OCI-LY7 (cell line): Measurements from ENCODE around the gene DPEP3.

Experiments
- CTCF ChIP-seq: fragments of 200-600 bp; sonication (generic); conservative IDR thresholded peaks from 2 replicates; pipeline ENCODE4 v1.5.1; 2014; ENCODE audit warnings: mild to moderate bottlenecking, antibody characterized with exemption, low read length, moderate library complexity, mixed read lengths
- EZH2phosphoT487 ChIP-seq: fragments of 200-600 bp; sonication (generic); IDR thresholded peaks from 2 replicates; pipeline ENCODE4 v1.6.1; 2018; ENCODE audit warnings: low read depth, borderline replicate concordance, mild to moderate bottlenecking, mixed run types, antibody characterized with exemption, low read length, moderate library complexity, mixed read lengths

GRCh38 chr16:67959536-67960329 is 20.6 kb downstream of the DPEP3 start:
- no peak for TF ChIP-seq CTCF
- no peak for TF ChIP-seq EZH2phosphoT487
